Glutamatergic neuron (in vitro differentiated cells): ENCODE measurements around the gene SKP1. TPM values are rescaled to one million over a fixed set of nuclear protein-coding genes. Genes with fewer than 3 reads are reported as not detected.

Experiments used
- DNase-seq: peaks from one replicate; pipeline ENCODE4 v3.0.0; 2022
- H3K27ac Mint-ChIP-seq: one replicate; pipeline ENCODE4 v1.8.0; 2020; ENCODE audit warnings: mild to moderate bottlenecking, mixed read lengths, inconsistent platforms; ENCODE audit not compliant: unreplicated experiment
- H3K27me3 Mint-ChIP-seq: one replicate; pipeline ENCODE4 v1.8.0; 2020; ENCODE audit warnings: mild to moderate bottlenecking, moderate library complexity, mixed read lengths, inconsistent platforms; ENCODE audit not compliant: unreplicated experiment
- H3K36me3 Mint-ChIP-seq: one replicate; pipeline ENCODE4 v1.8.0; 2020; ENCODE audit warnings: mild to moderate bottlenecking, mixed read lengths, inconsistent platforms; ENCODE audit not compliant: unreplicated experiment
- H3K4me1 Mint-ChIP-seq: one replicate; pipeline ENCODE4 v1.8.0; 2020; ENCODE audit warnings: mild to moderate bottlenecking, low read depth, mixed read lengths, inconsistent platforms; ENCODE audit not compliant: unreplicated experiment
- H3K4me3 Mint-ChIP-seq: one replicate; pipeline ENCODE4 v1.8.0; 2020; ENCODE audit warnings: mild to moderate bottlenecking, mixed read lengths, inconsistent platforms; ENCODE audit not compliant: unreplicated experiment
- H3K9me3 Mint-ChIP-seq: one replicate; pipeline ENCODE4 v1.8.0; 2020; ENCODE audit warnings: mild to moderate bottlenecking, moderate library complexity, mixed read lengths, inconsistent platforms; ENCODE audit not compliant: unreplicated experiment
- total RNA-seq: library from RNA; stranded (reverse); fragmentation: NEBNext Ultra II Directional; extraction: Animal tissue kit (Norgen Biotek cat#: 25700); gene quantifications from one replicate; pipeline ENCODE4 v1.2.1, GENCODE V29; 2021; ENCODE audit not compliant: unreplicated experiment
- TF ChIP-seq, protein P1 (sequence below): fragments of 200-600 bp; sonication (generic); IDR thresholded peaks from one replicate; pipeline ENCODE4 v1.5.0; 2021; ENCODE audit not compliant: partially characterized antibody, unreplicated experiment

SKP1 gene
- total RNA-seq, 1 donor from 2014 or later: 345 TPM

- no peak for DNase-seq
- H3K27me3 Mint-ChIP-seq: peaks cover 3% of the 10 kb centered on the region
- TF ChIP-seq, protein P1, sequence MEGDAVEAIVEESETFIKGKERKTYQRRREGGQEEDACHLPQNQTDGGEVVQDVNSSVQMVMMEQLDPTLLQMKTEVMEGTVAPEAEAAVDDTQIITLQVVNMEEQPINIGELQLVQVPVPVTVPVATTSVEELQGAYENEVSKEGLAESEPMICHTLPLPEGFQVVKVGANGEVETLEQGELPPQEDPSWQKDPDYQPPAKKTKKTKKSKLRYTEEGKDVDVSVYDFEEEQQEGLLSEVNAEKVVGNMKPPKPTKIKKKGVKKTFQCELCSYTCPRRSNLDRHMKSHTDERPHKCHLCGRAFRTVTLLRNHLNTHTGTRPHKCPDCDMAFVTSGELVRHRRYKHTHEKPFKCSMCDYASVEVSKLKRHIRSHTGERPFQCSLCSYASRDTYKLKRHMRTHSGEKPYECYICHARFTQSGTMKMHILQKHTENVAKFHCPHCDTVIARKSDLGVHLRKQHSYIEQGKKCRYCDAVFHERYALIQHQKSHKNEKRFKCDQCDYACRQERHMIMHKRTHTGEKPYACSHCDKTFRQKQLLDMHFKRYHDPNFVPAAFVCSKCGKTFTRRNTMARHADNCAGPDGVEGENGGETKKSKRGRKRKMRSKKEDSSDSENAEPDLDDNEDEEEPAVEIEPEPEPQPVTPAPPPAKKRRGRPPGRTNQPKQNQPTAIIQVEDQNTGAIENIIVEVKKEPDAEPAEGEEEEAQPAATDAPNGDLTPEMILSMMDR: no peak
- H3K4me3 Mint-ChIP-seq: no peak overlapping the region
- H3K36me3 Mint-ChIP-seq: no peaks in the 10 kb centered on the region
- H3K9me3 Mint-ChIP-seq: no peaks in the 10 kb centered on the region
- H3K4me1 Mint-ChIP-seq: no peaks in the 10 kb centered on the region
- H3K27ac Mint-ChIP-seq: no peak overlapping the region
These were observed 27.8 kb upstream of the SKP1 start for GRCh38 chr5:134204575-134204974.

DNA sequence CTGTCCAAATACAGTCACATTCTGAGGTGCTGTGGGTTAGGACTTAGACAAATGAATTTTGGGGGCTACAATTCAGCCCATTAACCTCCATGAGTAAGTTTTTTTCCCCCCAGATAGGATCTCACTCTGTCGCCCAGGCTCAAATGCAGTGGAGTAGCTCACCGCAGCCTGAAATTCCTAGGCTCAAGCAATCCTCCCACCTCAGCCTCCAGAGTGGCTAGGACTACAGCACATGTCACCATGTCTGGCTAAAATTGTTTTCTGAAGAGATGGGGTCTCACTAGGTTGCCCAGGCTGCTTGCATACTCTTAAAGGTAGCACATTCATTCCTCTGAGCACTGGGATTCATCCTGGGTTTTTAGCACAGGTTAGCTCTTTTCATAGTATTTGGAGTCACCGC, 26.9 kb upstream of the SKP1 start:
- no peaks in the 10 kb centered on the region for H3K36me3 Mint-ChIP-seq

DNA sequence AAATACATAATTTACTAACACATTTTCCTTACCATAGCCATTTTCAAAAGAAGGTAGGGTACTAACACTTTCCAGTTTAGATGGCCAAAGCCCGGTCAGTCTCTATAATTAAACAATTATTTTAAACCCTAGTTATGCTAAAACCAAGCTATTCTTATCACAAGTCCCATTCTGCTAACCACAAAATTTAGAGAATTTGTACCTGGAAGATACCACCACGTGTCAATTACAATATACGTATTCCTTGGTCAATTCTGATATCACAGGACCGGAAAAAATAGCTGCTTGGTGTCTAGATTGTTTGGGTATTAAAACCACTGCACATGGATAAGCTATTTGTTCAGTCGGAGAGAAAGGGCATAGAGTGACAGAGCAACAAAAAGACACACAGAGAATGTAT, 18.9 kb upstream of the SKP1 start:
- no peak overlapping the region for H3K4me3 Mint-ChIP-seq
- H3K27me3 Mint-ChIP-seq: peaks cover 2% of the 10 kb centered on the region
- H3K27ac Mint-ChIP-seq: no peak overlapping the region
- TF ChIP-seq, protein P1: no peak
- H3K9me3 Mint-ChIP-seq: no peaks in the 10 kb centered on the region
- H3K36me3 Mint-ChIP-seq: no peaks in the 10 kb centered on the region
- no peaks in the 10 kb centered on the region for H3K4me1 Mint-ChIP-seq
- no peak for DNase-seq

More for the DNA sequence above, 26.9 kb upstream of the SKP1 start:
- Mint-ChIP-seq H3K4me1 (no peaks in the 10 kb centered on the region), H3K27ac (no peak overlapping the region), H3K9me3 (no peaks in the 10 kb centered on the region), H3K27me3 (peaks cover 3% of the 10 kb centered on the region), H3K4me3 (no peak overlapping the region)
- no peak for DNase-seq
- TF ChIP-seq, protein P1: no peak

DNA sequence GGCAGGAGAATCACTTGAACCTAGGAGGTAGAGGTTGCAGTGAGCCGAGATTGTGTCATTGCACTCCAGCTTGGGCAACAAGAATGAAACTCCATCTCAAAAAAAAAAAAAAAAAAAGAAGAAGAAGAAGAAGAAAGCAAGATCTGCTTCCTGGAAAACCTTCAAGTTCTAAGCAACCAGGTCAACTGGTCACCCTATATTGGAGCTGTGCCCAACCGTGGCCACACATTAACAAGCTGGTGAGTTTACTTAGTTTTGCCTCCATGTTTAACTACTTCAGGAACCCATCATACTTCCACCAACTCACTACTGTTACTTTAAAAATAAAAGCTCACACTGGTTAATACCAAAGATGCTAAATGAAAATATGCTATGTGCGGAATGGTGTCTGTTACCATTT, 12.3 kb upstream of the SKP1 start:
- no peak for DNase-seq
- Mint-ChIP-seq H3K4me3 (no peak overlapping the region), H3K27ac (no peak overlapping the region), H3K9me3 (peaks cover 4% of the 10 kb centered on the region), H3K4me1 (no peaks in the 10 kb centered on the region), H3K27me3 (peaks cover 4% of the 10 kb centered on the region), H3K36me3 (no peaks in the 10 kb centered on the region)
- TF ChIP-seq, protein P1: no peak

DNA sequence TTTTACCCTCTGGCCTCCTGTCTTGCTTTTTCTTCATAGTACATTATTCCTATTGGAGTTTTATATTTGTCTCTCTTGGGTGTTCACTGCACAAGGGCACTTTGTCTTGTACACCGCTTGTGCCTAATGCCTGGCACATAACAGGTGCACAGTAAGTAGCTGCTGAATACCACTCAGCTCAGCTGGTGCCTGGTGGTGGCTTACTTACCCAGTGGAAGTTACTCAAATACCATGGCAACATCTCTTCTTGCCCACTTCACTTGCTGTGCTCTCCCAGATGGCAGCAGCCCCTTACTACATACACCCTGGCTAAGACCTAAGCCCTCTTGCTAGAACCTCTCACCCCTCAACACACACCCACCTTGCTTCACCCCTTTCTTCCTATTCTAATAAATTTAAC, 11.3 kb upstream of the SKP1 start:
- no peak overlapping the region for H3K27ac Mint-ChIP-seq
- H3K27me3 Mint-ChIP-seq: peaks cover 4% of the 10 kb centered on the region
- no peaks in the 10 kb centered on the region for H3K36me3 Mint-ChIP-seq
- no peak overlapping the region for H3K4me3 Mint-ChIP-seq
- no peak for DNase-seq
- H3K4me1 Mint-ChIP-seq: no peaks in the 10 kb centered on the region
- TF ChIP-seq, protein P1: no peak
- peaks cover 4% of the 10 kb centered on the region for H3K9me3 Mint-ChIP-seq
